IMR-90 (cell line): ENCODE data around the gene ABCF3.

ENCODE experiments used
- CEBPB ChIP-seq: IDR thresholded peaks from 2 replicates; pipeline ENCODE4 v1.6.1; 2012; ENCODE audit warnings: low read depth, low read length, improper control_type of control experiment
- CHD1 ChIP-seq: IDR thresholded peaks from 2 replicates; pipeline ENCODE4 v1.6.1; 2012; ENCODE audit warnings: low read depth, low read length, improper control_type of control experiment
- CTCF ChIP-seq: conservative IDR thresholded peaks from 2 replicates; pipeline ENCODE4 v1.5.1; 2012; ENCODE audit warnings: mild to moderate bottlenecking, low read depth, low read length, improper control_type of control experiment
- ELK1 ChIP-seq: fragments of 150-350 bp; IDR thresholded peaks from 2 replicates; pipeline ENCODE4 v1.6.1; 2016; ENCODE audit warnings: low read depth, mild to moderate bottlenecking, low read length, moderate library complexity, borderline replicate concordance
- FOS ChIP-seq: fragments of 150-350 bp; IDR thresholded peaks from 2 replicates; pipeline ENCODE4 v1.6.1; 2016; ENCODE audit warnings: low read depth, low read length
- MAFK ChIP-seq: IDR thresholded peaks from 2 replicates; pipeline ENCODE4 v1.6.1; 2012; ENCODE audit warnings: low read depth, low read length, improper control_type of control experiment
- MAZ ChIP-seq: IDR thresholded peaks from 2 replicates; pipeline ENCODE4 v1.6.1; 2012; ENCODE audit warnings: low read depth, mild to moderate bottlenecking, low read length, improper control_type of control experiment, moderate library complexity, borderline replicate concordance
- MXI1 ChIP-seq: IDR thresholded peaks from 2 replicates; pipeline ENCODE4 v1.6.1; 2012; ENCODE audit warnings: low read depth, mild to moderate bottlenecking, low read length, moderate library complexity, borderline replicate concordance
- POLR2A ChIP-seq: IDR thresholded peaks from 2 replicates; pipeline ENCODE4 v1.6.1; 2012; ENCODE audit warnings: mild to moderate bottlenecking, low read depth, low read length
- RAD21 ChIP-seq: IDR thresholded peaks from 2 replicates; pipeline ENCODE4 v1.6.1; 2012; ENCODE audit warnings: low read length, improper control_type of control experiment
- RCOR1 ChIP-seq: IDR thresholded peaks from 2 replicates; pipeline ENCODE4 v1.6.1; 2012; ENCODE audit warnings: mild to moderate bottlenecking, low read length, improper control_type of control experiment; ENCODE audit not compliant: insufficient replicate concordance
- RFX5 ChIP-seq: IDR thresholded peaks from 2 replicates; pipeline ENCODE4 v1.8.0; 2012; ENCODE audit warnings: low read depth, mild to moderate bottlenecking, low read length, moderate library complexity
- SMC3 ChIP-seq: fragments of 150-350 bp; IDR thresholded peaks from 2 replicates; pipeline ENCODE4 v1.6.1; 2016; ENCODE audit warnings: low read depth, mild to moderate bottlenecking, antibody characterized with exemption, low read length, moderate library complexity
- USF2 ChIP-seq: fragments of 150-350 bp; IDR thresholded peaks from 2 replicates; pipeline ENCODE4 v1.6.1; 2017; ENCODE audit warnings: mild to moderate bottlenecking, antibody characterized with exemption, low read length, low read depth

- TF ChIP-seq FOS (no peak), CTCF (no peak), MAFK (no peak), MXI1 (no peak), USF2 (no peak), RAD21 (no peak), RCOR1 (no peak), POLR2A (no peak), ELK1 (no peak), CEBPB (no peak), RFX5 (no peak), CHD1 (no peak), MAZ (no peak), SMC3 (no peak)
These were observed 5.8 kb upstream of the ABCF3 start for GRCh38 chr3:184180165-184180564.
